H1 (cell line): ENCODE measurements around the gene USP36. TPM values are rescaled to one million over a fixed set of nuclear protein-coding genes. Genes with fewer than 3 reads are reported as not detected.

Source experiments
- CTCF ChIA-PET: fragments of 300-600 bp; sonication (Branson Sonifier 250); formaldehyde crosslinking; loops from one replicate; lab custom pipeline; 2021; ENCODE audit not compliant: partially characterized antibody; lab: Charles Lee
- POLR2A ChIA-PET: fragments of 300-600 bp; sonication (Branson Sonifier 250); formaldehyde crosslinking; loops from one replicate; lab custom pipeline; 2021; ENCODE audit warnings: inconsistent platforms; ENCODE audit not compliant: partially characterized antibody; lab: Charles Lee
- DNase-seq, 2 experiments: peaks; one replicate each; pipeline versions ENCODE4 v3.0.0 to v3.0.0-alpha.2; 2010 to 2022; ENCODE audit warnings: low spot score in 2 of 2, low read depth in 1 of 2, mixed read lengths in 1 of 2
- FAIRE-seq: peaks from 2 replicates; lab custom pipeline; 2011; peaks lifted over from hg19 to GRCh38; lab: Jason Lieb, UNC
- H2AFZ ChIP-seq: 2 replicates; pipeline ENCODE4 v1.8.1; 2012; ENCODE audit warnings: low read length, inconsistent platforms
- H2AK5ac ChIP-seq: 2 replicates; pipeline ENCODE4 v1.6.1; 2013; ENCODE audit warnings: low read depth, low read length
- H2BK120ac ChIP-seq: replicated peaks from 2 replicates; pipeline ENCODE3; 2013; ENCODE audit warnings: low read depth, low read length, inconsistent platforms
- H2BK12ac ChIP-seq: 2 replicates; pipeline ENCODE4 v1.6.1; 2013; ENCODE audit warnings: low read depth, low read length
- H2BK15ac ChIP-seq: 2 replicates; pipeline ENCODE4 v1.6.1; 2013; ENCODE audit warnings: low read length
- H2BK20ac ChIP-seq: 2 replicates; pipeline ENCODE4 v1.6.1; 2013; ENCODE audit warnings: low read length
- H2BK5ac ChIP-seq: 2 replicates; pipeline ENCODE4 v1.6.1; 2013; ENCODE audit warnings: low read depth, low read length
- H3K14ac ChIP-seq: 2 replicates; pipeline ENCODE4 v1.6.1; 2013; ENCODE audit warnings: inconsistent platforms; ENCODE audit not compliant: insufficient read length
- H3K18ac ChIP-seq: 2 replicates; pipeline ENCODE4 v1.6.1; 2013; ENCODE audit warnings: low read length; ENCODE audit errors: extremely low read depth
- H3K23ac ChIP-seq: 2 replicates; pipeline ENCODE4 v1.6.1; 2013; ENCODE audit warnings: inconsistent platforms; ENCODE audit not compliant: insufficient read length
- H3K23me2 ChIP-seq: 2 replicates; pipeline ENCODE4 v1.6.1; 2013; ENCODE audit warnings: low read depth, low read length
- H3K27ac ChIP-seq: 2 replicates; pipeline ENCODE4 v1.6.1; 2011; ENCODE audit warnings: low read depth, low read length, inconsistent platforms
- H3K27me3 ChIP-seq, 4 experiments: replicated peaks in 1 of 4; 1 replicate in 1 of 4; 2 replicates in 3 of 4; pipeline versions ENCODE4 v1.6.1 to v1.8.1; 2011 to 2013; ENCODE audit warnings: low read length in 3 of 4, mild to moderate bottlenecking in 3 of 4, inconsistent platforms in 2 of 4, mixed read lengths in 2 of 4, moderate library complexity in 1 of 4; ENCODE audit not compliant: control insufficient read depth in 3 of 4, insufficient read depth in 3 of 4; ENCODE audit errors: extremely low read depth in 1 of 4
- H3K36me3 ChIP-seq, 4 experiments: 2 replicates each; pipeline versions ENCODE4 v1.6.1 to v1.8.1; 2011 to 2013; ENCODE audit warnings: mild to moderate bottlenecking in 4 of 4, low read length in 3 of 4, moderate library complexity in 2 of 4, control low read depth in 1 of 4, inconsistent platforms in 1 of 4; ENCODE audit not compliant: insufficient read depth in 4 of 4, control insufficient read depth in 2 of 4
- H3K4ac ChIP-seq: replicated peaks from 2 replicates; pipeline ENCODE3; 2013; ENCODE audit warnings: low read length, low read depth, mixed read lengths, inconsistent platforms; ENCODE audit not compliant: insufficient read length
- H3K4me1 ChIP-seq, 4 experiments: replicated peaks in 1 of 4; 1 replicate in 1 of 4; 2 replicates in 3 of 4; pipeline versions ENCODE4 v1.6.1 to v1.8.1; 2011 to 2013; ENCODE audit warnings: low read length in 3 of 4, inconsistent platforms in 2 of 4, mixed read lengths in 1 of 4; ENCODE audit not compliant: insufficient read depth in 4 of 4, control insufficient read depth in 3 of 4
- H3K4me2 ChIP-seq, 2 experiments: 2 replicates each; pipeline versions ENCODE4 v1.6.1 to v1.8.1; 2011 to 2013; ENCODE audit warnings: low read depth in 2 of 2, low read length in 2 of 2, control low read depth in 1 of 2, inconsistent platforms in 1 of 2, mild to moderate bottlenecking in 1 of 2; ENCODE audit not compliant: insufficient read depth in 1 of 2
- H3K4me3 ChIP-seq, 4 experiments: fragments of 200-600, 300-600 bp in 1 of 4; sonication (generic), shearing (Covaris generic), sonication (Bioruptor Twin) in 1 of 4; 2 replicates each; pipeline versions ENCODE4 v1.5.1 to v1.8.1; 2011 to 2016; ENCODE audit warnings: low read length in 4 of 4, low read depth in 3 of 4, control low read depth in 2 of 4, inconsistent platforms in 2 of 4, mild to moderate bottlenecking in 2 of 4, mixed read lengths in 1 of 4, moderate library complexity in 1 of 4; ENCODE audit not compliant: insufficient read depth in 2 of 4; ENCODE audit errors: extremely low read depth in 1 of 4
- H3K56ac ChIP-seq: replicated peaks from 2 replicates; pipeline ENCODE3; 2013; ENCODE audit warnings: low read depth, mild to moderate bottlenecking, mixed read lengths, low read length, inconsistent platforms; ENCODE audit not compliant: insufficient read length
- H3K79me1 ChIP-seq: 2 replicates; pipeline ENCODE4 v1.6.1; 2013; ENCODE audit warnings: low read depth, low read length, control low read depth
- H3K79me2 ChIP-seq, 2 experiments: 2 replicates each; pipeline versions ENCODE4 v1.6.1 to v1.8.1; 2012 to 2013; ENCODE audit warnings: low read length in 2 of 2, mild to moderate bottlenecking in 2 of 2, inconsistent platforms in 1 of 2; ENCODE audit not compliant: insufficient read depth in 2 of 2, control insufficient read depth in 1 of 2
- H3K9ac ChIP-seq, 4 experiments: replicated peaks in 1 of 4; 1 replicate in 1 of 4; 2 replicates in 3 of 4; pipeline versions ENCODE4 v1.6.1 to v1.8.1; 2011 to 2013; ENCODE audit warnings: low read depth in 3 of 4, low read length in 3 of 4, control low read depth in 2 of 4, mild to moderate bottlenecking in 2 of 4, moderate library complexity in 2 of 4, inconsistent platforms in 1 of 4; ENCODE audit errors: extremely low read depth in 1 of 4
- H3K9me3 ChIP-seq, 2 experiments: 2 replicates each; pipeline versions ENCODE4 v1.6.1 to v1.8.1; 2012 to 2013; ENCODE audit warnings: mild to moderate bottlenecking in 2 of 2, moderate library complexity in 2 of 2, control low read depth in 1 of 2, inconsistent platforms in 1 of 2, low read depth in 1 of 2, low read length in 1 of 2, mixed read lengths in 1 of 2; ENCODE audit not compliant: insufficient read depth in 2 of 2
- H4K20me1 ChIP-seq, 2 experiments: replicated peaks in 1 of 2; 2 replicates each; pipeline versions ENCODE3 to v1.8.1; 2011 to 2013; ENCODE audit warnings: inconsistent platforms in 2 of 2, low read length in 2 of 2, mild to moderate bottlenecking in 1 of 2; ENCODE audit not compliant: insufficient read depth in 2 of 2, control insufficient read depth in 1 of 2
- H4K5ac ChIP-seq: 2 replicates; pipeline ENCODE4 v1.6.1; 2013; ENCODE audit warnings: low read length, low read depth, mixed read lengths, inconsistent platforms; ENCODE audit not compliant: insufficient read length
- H4K8ac ChIP-seq: 2 replicates; pipeline ENCODE4 v1.8.0; 2013; ENCODE audit warnings: mild to moderate bottlenecking, moderate library complexity, low read length, inconsistent platforms; ENCODE audit not compliant: insufficient read depth; ENCODE audit errors: extremely low read depth
- H4K91ac ChIP-seq: replicated peaks from 2 replicates; pipeline ENCODE3; 2013; ENCODE audit warnings: low read length, mixed read lengths, inconsistent platforms; ENCODE audit not compliant: insufficient read length
- E2F6 ChIP-seq: IDR thresholded peaks from 2 replicates; pipeline ENCODE4 v1.6.1; 2012; ENCODE audit warnings: inconsistent platforms
- EGR1 ChIP-seq: IDR thresholded peaks from 2 replicates; pipeline ENCODE4 v1.6.1; 2011; ENCODE audit warnings: low read depth, low read length, borderline replicate concordance
- EP300 ChIP-seq, 2 experiments: IDR thresholded peaks; 1 replicate in 1 of 2; 2 replicates in 1 of 2; pipeline ENCODE4 v1.6.1; 2011 to 2012; ENCODE audit warnings: low read depth in 2 of 2, low read length in 2 of 2, mild to moderate bottlenecking in 2 of 2, borderline replicate concordance in 1 of 2, inconsistent platforms in 1 of 2, moderate library complexity in 1 of 2
- NANOG ChIP-seq: IDR thresholded peaks from 2 replicates; pipeline ENCODE4 v1.6.1; 2011; ENCODE audit warnings: low read length, low read depth, mild to moderate bottlenecking, inconsistent platforms; ENCODE audit not compliant: insufficient read depth, poor library complexity, severe bottlenecking
- RAD21 ChIP-seq, 2 experiments: IDR thresholded peaks in 1 of 2; conservative IDR thresholded peaks in 1 of 2; 2 replicates each; pipeline ENCODE4 v1.6.1; 2011; ENCODE audit warnings: low read depth in 2 of 2, low read length in 2 of 2, improper control_type of control experiment in 1 of 2, inconsistent platforms in 1 of 2, mild to moderate bottlenecking in 1 of 2, moderate library complexity in 1 of 2
- RFX5 ChIP-seq: IDR thresholded peaks from 2 replicates; pipeline ENCODE4 v1.6.1; 2011; ENCODE audit warnings: low read depth, low read length, improper control_type of control experiment, borderline replicate concordance
- SRF ChIP-seq: IDR thresholded peaks from 2 replicates; pipeline ENCODE4 v1.6.1; 2011; ENCODE audit warnings: mild to moderate bottlenecking, low read depth, low read length, moderate library complexity
- TEAD4 ChIP-seq: IDR thresholded peaks from 2 replicates; pipeline ENCODE4 v1.6.1; 2012; ENCODE audit warnings: low read depth, low read length, inconsistent platforms, mixed read lengths
- WGBS, 2 experiments: shearing (Covaris generic) in 1 of 2; methylation state at CpG; one replicate each; pipeline versions ENCODE4 v1.1.6 to v1.1.7; 2013 to 2015; ENCODE audit warnings: low lambda C conversion rate in 2 of 2, mixed read lengths in 2 of 2, inconsistent platforms in 1 of 2, low coverage in 1 of 2, missing lambda C conversion rate in 1 of 2; ENCODE audit not compliant: insufficient replicate concordance in 2 of 2, insufficient coverage in 1 of 2, insufficient read length in 1 of 2; ENCODE audit errors: extremely low coverage in 1 of 2, missing lambda C conversion rate in 1 of 2; 5-methylcytosine and 5-hydroxymethylcytosine counted together
- polyA plus RNA-seq, 7 experiments: library from polyadenylated mRNA; depleted of rRNA in 3 of 7; stranded (reverse) in 5 of 7; unstranded in 2 of 7; fragments of >200 nt in 5 of 7; fragments of 200-250 nt in 2 of 7; gene quantifications; 1 replicate in 5 of 7; 2 replicates in 1 of 7; 4 replicates in 1 of 7; pipeline versions ENCODE4 v1.2.1 to v1.2.3, GENCODE V29; 2011 to 2013; ENCODE audit warnings: missing spikeins in 2 of 7, mixed read lengths in 2 of 7
- total RNA-seq: library from RNA; stranded (reverse); fragmentation: NEBNext Ultra II Directional; extraction: Animal tissue kit (Norgen Biotek cat#: 25700); gene quantifications from 2 replicates; pipeline ENCODE4 v1.2.1, GENCODE V29; 2021

USP36 gene
- total and polyA plus RNA-seq, 2 of the 8 experiments (the other 6 are each of a cell fraction or from before 2014, with no cell fraction given), result 40.7 to 67.7 TPM

- H2BK12ac ChIP-seq, result no peak overlapping the region
- no peak overlapping the region for H3K27ac ChIP-seq
- H4K20me1 ChIP-seq, result peaks cover 2 to 8% of the 10 kb centered on the region in 2 experiments
- no peak overlapping the region for H3K4me3 ChIP-seq
- H2AK5ac ChIP-seq, result 0 out of 2 replicates have a peak overlapping the region, but pooled peaks have one; percentile 75
- H2BK5ac ChIP-seq, result no peak overlapping the region
- H3K4ac ChIP-seq, result no peak overlapping the region
- H3K27me3 ChIP-seq, result no peaks in the 10 kb centered on the region
- no peak overlapping the region for H2BK15ac ChIP-seq
- no peak overlapping the region for H4K91ac ChIP-seq
- H3K14ac ChIP-seq, result no peak overlapping the region
- 92% methylated on average over 15 of the region's 15 CpGs; no CpG with 5 or more reads in 1 of the 2 experiments for WGBS, 2 experiments
- no peak overlapping the region for H2BK20ac ChIP-seq
- H2AFZ ChIP-seq, result no peak overlapping the region
- peaks cover 0 to 16% (median 8%) of the 10 kb centered on the region in 4 experiments; a peak in 5 of 7 replicates for H3K4me1 ChIP-seq
- H3K4me2 ChIP-seq, result no peak overlapping the region
- no peak overlapping the region for H3K56ac ChIP-seq
- H2BK120ac ChIP-seq, result no peak overlapping the region
- H3K36me3 ChIP-seq, result peaks cover 0 to 2% (median 0%) of the 10 kb centered on the region in 4 experiments; a peak in 2 of 8 replicates
- no peak overlapping the region; the same call in 1 of the 2 replicates for H3K18ac ChIP-seq
- peaks cover 0 to 11% of the 10 kb centered on the region in 2 experiments; a peak in 1 of 4 replicates for H3K79me2 ChIP-seq
- H4K5ac ChIP-seq, result no peak overlapping the region
- no peaks in the 10 kb centered on the region; the same call in 1 of the 2 replicates for H3K79me1 ChIP-seq
- TF ChIP-seq EP300 (IDR thresholded peaks at IDR 0.05; ENCODE audit: borderline replicate concordance in 1 of 2, low read depth in 2 of 2, low read length in 2 of 2) (no peak), RFX5 (no peak), RAD21 (IDR thresholded peaks at IDR 0.05 in 1 of 2, conservative IDR thresholded peaks at IDR 0.05 in 1 of 2; ENCODE audit: low read depth in 2 of 2, low read length in 2 of 2) (no peak), SRF (no peak), EGR1 (no peak), E2F6 (no peak), NANOG (no peak), TEAD4 (no peak)
- TF ChIP-seq, all 59 proteins: peak for 0
- no peak for FAIRE-seq
- H3K23ac ChIP-seq, result no peak overlapping the region
- H3K23me2 ChIP-seq, result no peaks in the 10 kb centered on the region
- H3K9me3 ChIP-seq, result no peaks in the 10 kb centered on the region
- ChIA-PET CTCF (interaction anchor here (0.6 to 6.3 kb wide), 5 partner anchors 18 to 169 kb away, joined by 3 to 30 read pairs (median 3); no protein-coding TSS in a partner anchor), POLR2A (interaction anchor here (0.6 to 1.4 kb wide), 2 partner anchors 9 to 22 kb away, joined by 3 to 4 read pairs; no protein-coding TSS in a partner anchor)
- H4K8ac ChIP-seq, result no peak overlapping the region; the same call in 1 of the 2 replicates
- no peak for DNase-seq
- H3K9ac ChIP-seq, result no peak overlapping the region
Measured at GRCh38 chr17:78878261-78878660, 37.6 kb upstream of the USP36 start.
